Effector memory CD8-positive, alpha-beta T cell (primary cell): ENCODE results near the gene PTPRE.

Experiments used
- ATAC-seq: fragments of 150-1000 bp; cut with Tn5 transposase; replicated peaks from 2 replicates; pipeline ENCODE4 v1.10.0; 2021; ENCODE audit warnings: mild to moderate bottlenecking, moderate library complexity
- DNase-seq, 3 experiments: peaks; one replicate each; pipeline ENCODE4 v3.0.0; 2021
- H3K27ac Mint-ChIP-seq, 2 donors: one replicate each; pipeline ENCODE4 v1.8.0; 2022; ENCODE audit warnings: mild to moderate bottlenecking in 2 of 2, mixed read lengths in 2 of 2, moderate library complexity in 2 of 2
- H3K27me3 Mint-ChIP-seq, 2 donors: one replicate each; pipeline ENCODE4 v1.8.0; 2022; ENCODE audit warnings: mixed read lengths in 2 of 2
- H3K36me3 Mint-ChIP-seq: one replicate; pipeline ENCODE4 v1.8.0; 2022; ENCODE audit warnings: mild to moderate bottlenecking, moderate library complexity, mixed read lengths; ENCODE audit not compliant: insufficient read depth
- H3K4me1 Mint-ChIP-seq, 2 donors: one replicate each; pipeline ENCODE4 v1.8.0; 2022; ENCODE audit warnings: low read depth in 2 of 2, mixed read lengths in 2 of 2
- H3K4me3 Mint-ChIP-seq, 2 donors: one replicate each; pipeline ENCODE4 v1.8.0; 2022; ENCODE audit warnings: mild to moderate bottlenecking in 2 of 2, mixed read lengths in 2 of 2, moderate library complexity in 2 of 2
- H3K9me3 Mint-ChIP-seq, 2 donors: one replicate each; pipeline ENCODE4 v1.8.0; 2022; ENCODE audit warnings: mixed read lengths in 2 of 2

PTPRE gene

DNA sequence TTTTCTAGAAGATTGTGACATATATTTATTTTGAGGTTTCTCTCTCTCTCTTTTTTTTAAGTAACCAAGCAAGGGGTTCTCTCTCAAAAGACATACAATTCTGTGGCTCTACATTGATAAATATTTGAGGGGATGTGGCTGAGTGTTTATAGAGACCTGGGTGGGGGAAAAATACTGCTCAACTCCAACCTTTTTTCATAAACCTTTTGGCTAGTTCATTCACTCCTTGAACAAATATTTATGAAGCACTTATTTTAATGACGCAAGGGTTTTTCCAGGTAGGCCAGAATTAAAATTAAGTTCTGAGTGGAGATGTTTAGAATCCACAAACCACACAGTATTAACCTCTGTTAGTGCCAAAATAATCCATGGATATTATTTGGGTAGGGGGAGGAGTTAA lies 100.2 kb downstream of the PTPRE start:
- peaks cover 25 to 50% of the 10 kb centered on the region in 2 donors for H3K27me3 Mint-ChIP-seq
- H3K9me3 Mint-ChIP-seq, result no peaks in the 10 kb centered on the region
- no peak overlapping the region for H3K4me3 Mint-ChIP-seq
- no peak overlapping the region for H3K27ac Mint-ChIP-seq
- peaks cover 6% of the 10 kb centered on the region for H3K36me3 Mint-ChIP-seq
- peaks cover 5 to 7% of the 10 kb centered on the region in 2 donors for H3K4me1 Mint-ChIP-seq
- no peak for ATAC-seq
- DNase-seq, result no peak

DNA sequence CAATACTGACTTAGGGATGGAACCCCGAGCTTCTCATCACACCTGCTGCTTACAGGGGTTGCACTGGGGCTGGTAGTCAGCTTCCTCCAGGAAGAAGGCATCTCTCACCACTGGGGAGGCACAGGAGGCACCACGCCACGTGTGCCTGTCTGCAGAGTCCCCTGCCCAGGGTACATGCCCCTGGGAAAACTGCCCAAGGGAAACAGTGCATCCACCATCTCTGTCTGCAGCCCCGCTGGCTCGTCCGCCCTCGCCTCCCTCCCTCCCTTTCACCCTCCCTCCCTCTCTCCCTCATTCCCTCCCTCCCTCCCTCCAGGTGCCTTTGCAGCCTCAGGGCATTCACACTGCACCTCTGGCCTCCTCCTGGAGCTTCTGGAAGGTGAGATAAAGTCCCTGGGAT lies 101.1 kb downstream of the PTPRE start:
- peaks cover 5 to 7% of the 10 kb centered on the region in 2 donors for H3K4me1 Mint-ChIP-seq
- H3K27ac Mint-ChIP-seq, result no peak overlapping the region
- peaks cover 6% of the 10 kb centered on the region for H3K36me3 Mint-ChIP-seq

DNA sequence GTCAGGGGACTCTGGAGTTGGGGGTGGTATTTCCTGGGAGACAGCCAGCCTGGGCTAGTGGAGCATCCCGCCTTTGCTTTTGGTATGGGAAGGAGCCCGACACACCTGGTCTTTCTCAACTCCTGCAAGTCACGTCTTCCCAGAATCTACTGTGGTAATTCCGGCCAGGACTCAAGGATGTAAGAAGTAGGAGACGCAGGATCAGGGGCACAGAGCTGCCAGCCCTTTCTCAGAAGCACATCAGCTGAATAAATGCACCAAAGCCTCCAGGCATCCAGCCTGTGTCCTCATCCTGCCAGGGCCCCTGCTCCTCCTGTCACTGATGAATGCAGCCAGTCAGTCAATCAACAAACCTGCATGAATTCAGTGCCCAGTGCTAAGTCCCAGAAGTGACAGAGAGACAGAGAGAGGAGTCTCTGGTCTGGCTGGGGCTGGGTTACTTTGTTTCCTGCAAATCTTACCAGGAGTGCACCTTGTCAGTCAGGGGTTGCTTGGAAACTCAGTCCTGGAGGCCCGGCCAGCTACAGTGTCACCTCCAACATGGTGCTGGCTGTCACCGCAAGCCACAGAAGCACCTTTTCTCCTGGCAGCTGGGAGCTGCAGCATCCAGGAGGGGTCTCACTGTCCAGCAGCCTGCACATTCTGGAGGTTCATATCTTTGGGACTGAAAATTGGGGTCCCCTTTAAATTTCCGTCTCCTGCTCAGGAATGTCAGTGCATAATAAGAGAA lies 101.8 kb downstream of the PTPRE start:
- Mint-ChIP-seq H3K27me3 (peaks cover 21 to 45% of the 10 kb centered on the region in 2 donors), H3K4me3 (no peak overlapping the region), H3K36me3 (peaks cover 6% of the 10 kb centered on the region), H3K9me3 (no peaks in the 10 kb centered on the region), H3K4me1 (peaks cover 5 to 7% of the 10 kb centered on the region in 2 donors), H3K27ac (no peak overlapping the region)
- DNase-seq, result no peak
- no peak for ATAC-seq

More for the DNA sequence above, 101.1 kb downstream of the PTPRE start:
- Mint-ChIP-seq H3K27me3 (peaks cover 21 to 45% of the 10 kb centered on the region in 2 donors), H3K4me3 (no peak overlapping the region), H3K9me3 (no peaks in the 10 kb centered on the region)
- ATAC-seq (no peak), DNase-seq (no peak)

DNA sequence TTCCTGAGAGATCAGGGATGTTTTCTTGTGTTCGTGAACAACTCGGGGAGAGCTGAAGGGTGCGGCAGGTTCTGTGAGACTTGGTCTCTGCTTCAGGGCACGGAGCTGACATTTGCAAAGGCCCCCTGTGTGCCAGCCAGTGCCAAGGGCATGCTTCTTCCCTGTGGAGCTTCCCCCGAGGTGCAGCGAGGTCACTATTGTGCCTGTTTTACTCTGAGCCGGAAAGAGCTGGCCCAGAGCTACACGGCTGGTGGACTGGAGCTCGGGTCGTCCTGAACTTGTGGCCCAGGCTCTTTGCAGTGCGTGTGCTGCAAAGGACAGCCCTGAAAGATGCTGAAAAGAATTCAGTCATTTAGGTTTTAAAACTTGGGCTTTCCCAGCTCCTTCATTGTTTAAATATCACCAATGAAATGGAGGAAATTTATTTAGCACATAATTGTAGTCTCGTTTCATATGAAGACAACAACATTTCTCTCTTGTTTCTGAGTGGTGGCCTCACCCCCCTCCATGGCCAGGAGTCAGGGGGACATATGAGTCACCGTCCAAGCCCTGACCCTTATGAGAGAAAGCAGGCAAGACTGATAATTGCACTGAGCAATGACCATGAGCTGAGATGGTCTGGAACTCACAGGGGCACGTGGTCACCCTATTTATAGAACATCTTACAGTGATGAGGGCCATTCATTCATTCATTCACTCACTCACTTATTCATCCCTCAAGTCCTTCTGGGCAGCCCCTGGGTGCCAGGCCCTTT lies 102.6 kb downstream of the PTPRE start:
- Mint-ChIP-seq H3K4me3 (no peak overlapping the region), H3K4me1 (peaks cover 5 to 7% of the 10 kb centered on the region in 2 donors), H3K36me3 (peaks cover 6% of the 10 kb centered on the region), H3K9me3 (no peaks in the 10 kb centered on the region), H3K27ac (no peak overlapping the region), H3K27me3 (peaks cover 16 to 38% of the 10 kb centered on the region in 2 donors)
- ATAC-seq (no peak), DNase-seq (no peak)

DNA sequence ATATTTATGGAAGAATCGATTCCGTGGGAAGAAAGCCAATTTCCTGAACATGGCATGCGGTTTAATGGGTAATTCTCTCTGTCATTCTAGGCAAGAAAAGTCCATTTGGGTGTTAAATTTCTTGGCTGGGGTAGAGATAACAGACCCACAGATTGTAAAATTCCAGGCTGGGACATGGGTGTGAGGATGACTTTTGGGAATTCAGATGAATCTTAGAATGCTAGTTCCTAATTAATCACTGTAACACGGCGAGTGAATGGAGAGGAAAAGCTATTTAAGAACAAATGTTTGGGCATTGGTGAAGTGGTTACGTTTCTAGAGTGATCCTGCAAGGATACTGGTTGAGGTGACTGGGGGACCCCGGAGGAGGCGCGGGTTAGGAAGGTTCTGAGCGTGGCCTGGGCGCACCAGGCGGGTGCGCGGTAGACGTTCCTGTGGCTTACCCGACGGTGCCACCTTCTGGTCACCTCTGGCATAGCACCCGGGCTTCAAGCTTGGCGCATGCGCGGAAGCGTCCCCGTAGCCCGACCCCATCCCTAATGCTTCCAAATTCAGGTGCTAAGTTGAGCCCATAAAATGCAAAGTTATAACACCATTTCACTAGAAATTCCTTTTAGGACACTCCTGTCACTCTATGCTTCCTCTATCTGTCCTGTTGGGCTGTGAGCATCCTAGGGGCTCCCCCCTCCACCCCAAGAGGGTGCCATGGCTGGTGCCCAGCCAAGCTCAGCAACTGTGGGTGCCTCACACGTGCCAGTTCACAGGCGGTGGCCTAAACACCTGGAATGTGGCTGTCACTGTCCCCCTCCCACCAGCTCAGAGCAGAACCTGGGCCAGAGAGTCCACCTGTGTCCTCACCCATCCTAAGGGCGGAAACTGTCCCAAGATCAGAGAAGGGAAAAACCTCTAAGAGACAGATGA lies 104.4 kb downstream of the PTPRE start:
- DNase-seq (peak; percentile 88 to 94 (median 92)), ATAC-seq (peak; percentile 96)
- H3K9me3 Mint-ChIP-seq, result no peaks in the 10 kb centered on the region
- H3K4me3 Mint-ChIP-seq, result peak overlapping the region in 1 of 2 donors; percentile 15
- no peak overlapping the region for H3K27ac Mint-ChIP-seq
- peaks cover 5 to 7% of the 10 kb centered on the region in 2 donors for H3K4me1 Mint-ChIP-seq
- H3K27me3 Mint-ChIP-seq, result peaks cover 7 to 21% of the 10 kb centered on the region in 2 donors
- H3K36me3 Mint-ChIP-seq, result peaks cover 6% of the 10 kb centered on the region

DNA sequence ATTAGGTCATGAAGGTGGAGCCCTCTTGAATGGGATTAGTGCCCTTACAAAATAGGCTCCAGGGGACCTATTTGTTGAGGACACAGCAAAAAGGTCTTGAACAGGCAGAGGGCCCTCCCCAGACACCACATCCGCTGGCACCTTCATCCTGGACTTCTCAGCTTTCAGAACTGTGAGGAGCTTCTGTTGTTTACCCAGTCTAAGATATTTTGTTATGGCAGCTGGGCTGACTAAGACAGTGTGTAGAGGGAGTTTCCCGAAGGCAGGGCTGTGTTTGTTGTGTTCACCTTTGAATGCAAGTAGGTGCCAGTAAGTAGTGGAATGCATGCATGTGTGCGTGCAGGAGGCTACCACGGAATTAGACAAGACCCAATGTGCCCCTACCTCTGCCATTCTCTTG lies 106.7 kb downstream of the PTPRE start:
- H3K9me3 Mint-ChIP-seq, result no peaks in the 10 kb centered on the region
- DNase-seq, result no peak
- H3K4me1 Mint-ChIP-seq, result peaks cover 5 to 7% of the 10 kb centered on the region in 2 donors
- no peak overlapping the region for H3K4me3 Mint-ChIP-seq
- no peak overlapping the region for H3K27ac Mint-ChIP-seq
- ATAC-seq, result peak; percentile 15
- H3K27me3 Mint-ChIP-seq, result peaks cover 18 to 36% of the 10 kb centered on the region in 2 donors
- H3K36me3 Mint-ChIP-seq, result peaks cover 11% of the 10 kb centered on the region

DNA sequence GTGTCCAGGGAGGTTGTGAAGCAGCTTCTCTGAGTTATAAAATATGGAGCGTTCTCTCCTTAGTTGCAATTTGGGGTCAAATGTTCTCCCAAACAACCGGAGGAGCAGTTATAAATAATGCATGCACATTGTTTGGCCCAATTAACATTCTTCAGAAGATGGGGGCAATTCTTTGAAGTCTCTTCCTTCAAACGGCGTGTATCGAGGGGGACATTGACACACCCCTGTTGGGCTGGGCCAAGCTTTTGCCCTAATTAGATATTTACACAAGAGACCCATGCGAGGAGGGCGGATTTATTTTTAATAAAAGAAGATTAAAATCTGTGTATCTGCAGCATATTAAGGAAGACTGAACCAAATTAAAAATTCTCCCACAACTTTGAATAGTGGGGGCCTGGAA lies 107.3 kb downstream of the PTPRE start:
- Mint-ChIP-seq H3K27ac (no peak overlapping the region), H3K4me3 (no peak overlapping the region), H3K9me3 (no peaks in the 10 kb centered on the region), H3K27me3 (peaks cover 22 to 32% of the 10 kb centered on the region in 2 donors), H3K36me3 (peaks cover 11% of the 10 kb centered on the region), H3K4me1 (peaks cover 7% of the 10 kb centered on the region in 2 donors)
- ATAC-seq (no peak), DNase-seq (no peak)

DNA sequence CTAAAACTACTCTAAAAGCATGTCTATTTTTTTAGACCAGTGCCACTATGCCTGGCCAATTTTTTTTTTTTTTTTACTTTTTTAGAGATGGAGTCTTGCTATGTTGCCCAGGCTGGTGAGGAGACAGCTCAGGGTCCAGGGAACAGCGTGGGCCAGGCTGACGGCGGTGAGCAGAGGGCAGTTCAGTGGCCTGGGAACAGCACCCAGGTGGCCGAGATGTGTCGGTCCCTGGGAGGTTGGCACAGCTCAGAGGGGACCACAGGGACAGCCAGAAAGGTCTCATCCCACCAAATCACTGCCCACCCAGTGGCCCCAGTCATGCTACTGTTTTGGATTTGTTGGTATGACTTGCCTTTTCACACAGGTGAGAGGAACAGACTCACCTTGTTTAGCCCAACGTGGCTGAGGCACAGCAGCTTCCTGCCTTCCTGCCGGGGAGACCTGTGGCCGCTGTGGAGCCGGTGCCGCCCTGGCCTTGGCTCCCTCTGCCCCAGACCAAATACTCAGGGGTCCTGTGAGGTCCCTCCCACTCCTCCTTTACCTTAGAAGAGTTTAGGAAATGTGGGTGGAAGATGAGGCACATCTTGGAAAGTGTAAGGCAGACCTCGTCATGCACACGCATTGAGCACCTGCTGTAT lies 109.6 kb downstream of the PTPRE start:
- Mint-ChIP-seq H3K27me3 (peaks cover 22 to 24% of the 10 kb centered on the region in 2 donors), H3K4me1 (peaks cover 2 to 5% of the 10 kb centered on the region in 2 donors), H3K4me3 (no peak overlapping the region), H3K9me3 (no peaks in the 10 kb centered on the region), H3K27ac (no peak overlapping the region), H3K36me3 (peaks cover 5% of the 10 kb centered on the region)
- DNase-seq (no peak), ATAC-seq (no peak)

DNA sequence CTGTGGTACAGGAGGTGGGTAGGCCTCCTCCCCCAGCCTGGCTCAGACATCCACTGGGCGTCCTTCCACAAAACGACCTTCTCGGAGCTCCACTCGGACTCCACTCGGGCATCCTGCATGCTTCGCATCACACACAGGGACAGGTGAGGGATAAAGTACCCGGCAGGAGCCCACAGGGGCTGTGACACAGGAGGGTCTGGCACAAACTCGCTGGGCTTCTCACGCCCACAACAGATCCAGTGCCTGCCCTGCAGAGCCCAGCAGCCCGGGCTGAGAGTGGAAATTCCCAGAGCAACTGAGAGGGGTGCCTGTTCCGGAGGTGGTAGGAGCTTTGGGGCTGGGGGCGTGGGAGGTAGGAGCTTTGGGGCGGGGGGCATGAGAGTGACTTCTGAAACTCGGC lies 110.9 kb downstream of the PTPRE start:
- Mint-ChIP-seq H3K36me3 (peaks cover 5% of the 10 kb centered on the region), H3K27ac (peak overlapping the region in 1 of 2 donors; percentile 30), H3K9me3 (no peaks in the 10 kb centered on the region), H3K4me3 (no peak overlapping the region), H3K27me3 (peaks cover 22 to 24% of the 10 kb centered on the region in 2 donors), H3K4me1 (peaks cover 0 to 3% of the 10 kb centered on the region in 2 donors)
- ATAC-seq (no peak), DNase-seq (no peak)

DNA sequence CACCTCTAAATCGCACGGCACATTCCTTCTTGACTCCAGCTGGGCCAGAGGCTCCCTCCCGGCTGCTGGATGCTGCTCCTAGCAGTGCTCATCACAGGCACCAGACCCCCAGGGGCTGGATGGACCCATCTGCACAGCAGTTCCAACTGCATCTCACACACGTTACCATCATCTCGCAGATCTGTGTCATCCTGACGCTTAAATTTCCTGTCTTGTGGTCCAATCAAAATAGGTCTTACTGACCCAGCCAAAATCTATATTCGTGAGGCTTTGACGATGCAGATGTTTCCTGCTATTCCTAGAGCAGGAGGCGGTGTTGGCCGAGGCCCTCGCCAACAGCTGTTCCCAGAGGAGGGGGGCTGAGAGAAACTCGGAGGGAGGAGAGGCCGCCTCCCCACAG lies 111.3 kb downstream of the PTPRE start:
- Mint-ChIP-seq H3K27ac (peak overlapping the region in 1 of 2 donors; percentile 30), H3K27me3 (peaks cover 22 to 24% of the 10 kb centered on the region in 2 donors), H3K9me3 (no peaks in the 10 kb centered on the region), H3K36me3 (peaks cover 5% of the 10 kb centered on the region), H3K4me3 (no peak overlapping the region), H3K4me1 (peaks cover 0 to 3% of the 10 kb centered on the region in 2 donors)
- DNase-seq (no peak), ATAC-seq (peak; percentile 35)

DNA sequence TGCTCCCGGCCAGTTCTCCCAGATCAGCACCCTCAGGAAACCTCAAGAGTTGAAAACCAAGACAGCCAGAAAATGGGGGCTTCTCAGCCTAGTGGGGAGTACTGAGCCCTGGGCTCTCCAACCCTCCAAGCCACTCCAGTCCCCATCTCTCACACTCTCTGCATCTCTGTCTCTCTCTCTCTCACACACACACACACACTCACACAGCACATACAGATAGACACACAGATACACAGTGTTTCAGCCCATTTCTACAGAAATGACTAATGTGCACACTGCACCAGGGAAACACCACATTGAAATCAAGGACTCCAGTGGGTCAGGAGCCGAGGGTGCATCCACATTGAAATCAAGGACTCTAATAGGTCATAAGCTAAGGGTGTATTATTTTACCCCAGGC lies 111.8 kb downstream of the PTPRE start:
- ATAC-seq (no peak), DNase-seq (no peak)
- Mint-ChIP-seq H3K27ac (peak overlapping the region in 1 of 2 donors; percentile 30), H3K9me3 (no peaks in the 10 kb centered on the region), H3K4me1 (peaks cover 0 to 3% of the 10 kb centered on the region in 2 donors), H3K27me3 (peaks cover 22 to 24% of the 10 kb centered on the region in 2 donors), H3K36me3 (peaks cover 5% of the 10 kb centered on the region), H3K4me3 (no peak overlapping the region)

DNA sequence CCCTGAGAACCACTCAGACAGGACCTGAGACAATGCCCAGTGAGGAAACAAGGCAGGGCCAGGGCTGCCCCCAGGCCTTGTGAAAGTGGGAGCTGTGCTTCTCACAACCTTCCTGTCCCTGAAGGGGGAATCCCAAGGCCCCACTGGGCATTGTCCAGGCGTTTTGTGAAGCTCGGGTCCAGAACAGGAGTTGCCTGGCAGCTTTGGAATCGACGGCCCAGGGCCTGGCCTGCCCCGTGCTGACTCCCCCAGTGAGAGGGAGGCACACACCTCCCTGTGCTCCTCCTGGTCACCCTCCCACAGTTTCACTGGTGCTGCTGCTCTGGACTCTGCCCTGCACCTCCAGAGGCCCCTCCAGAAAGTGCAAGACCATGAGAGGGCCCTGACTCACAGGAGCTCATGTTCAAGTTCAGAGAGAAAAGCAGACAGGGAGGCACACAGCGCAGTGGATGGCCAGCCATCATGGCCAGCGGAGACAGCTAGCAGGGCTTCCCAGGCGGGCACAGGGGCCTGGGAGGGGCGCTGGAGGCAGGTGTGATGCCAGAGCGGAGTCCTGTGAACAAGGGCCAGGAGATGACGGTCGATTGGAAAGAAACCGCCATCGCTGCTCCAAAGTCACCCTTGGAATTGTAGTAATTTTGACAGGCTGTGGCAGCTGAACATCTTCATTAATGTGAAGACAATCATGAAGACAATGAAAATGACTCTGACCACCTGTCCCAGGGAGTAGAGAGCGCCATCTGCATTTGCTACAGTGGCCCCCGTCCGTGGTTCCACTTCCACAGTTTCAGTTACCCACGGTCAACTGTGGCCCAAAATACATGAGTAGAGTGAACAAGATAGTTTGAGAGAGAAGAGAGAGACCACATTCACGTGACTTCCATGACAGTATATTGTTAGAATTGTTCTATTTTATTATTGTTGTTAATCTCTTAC lies 115.6 kb downstream of the PTPRE start:
- H3K4me1 Mint-ChIP-seq, result peaks cover 3 to 6% of the 10 kb centered on the region in 2 donors
- H3K4me3 Mint-ChIP-seq, result no peak overlapping the region
- H3K27me3 Mint-ChIP-seq, result peaks cover 12 to 13% of the 10 kb centered on the region in 2 donors
- no peaks in the 10 kb centered on the region for H3K9me3 Mint-ChIP-seq
- H3K27ac Mint-ChIP-seq, result no peak overlapping the region
- no peak for DNase-seq
- ATAC-seq, result no peak
- peaks cover 5% of the 10 kb centered on the region for H3K36me3 Mint-ChIP-seq
